Activated naive CD8-positive, alpha-beta T cell (primary cell): ENCODE results near the gene LARP4.
"Not testable (repeated sequence)": the region's sequence is repeated elsewhere in the genome, so short reads cannot be mapped to it uniquely, and the experiment has no call there.

Experiments used
- H3K27ac Mint-ChIP-seq: one replicate; pipeline ENCODE4 v1.8.0; 2021; ENCODE audit warnings: mixed read lengths
- H3K27me3 Mint-ChIP-seq: one replicate; pipeline ENCODE4 v1.8.0; 2021; ENCODE audit warnings: mixed read lengths
- H3K36me3 Mint-ChIP-seq: one replicate; pipeline ENCODE4 v1.8.0; 2021; ENCODE audit warnings: mixed read lengths
- H3K4me1 Mint-ChIP-seq: one replicate; pipeline ENCODE4 v1.8.0; 2021; ENCODE audit warnings: low read depth, mixed read lengths
- H3K4me3 Mint-ChIP-seq: one replicate; pipeline ENCODE4 v1.8.0; 2021; ENCODE audit warnings: mild to moderate bottlenecking, mixed read lengths
- H3K9me3 Mint-ChIP-seq: one replicate; pipeline ENCODE4 v1.8.0; 2021; ENCODE audit warnings: low read depth, mixed read lengths

The LARP4 gene

DNA sequence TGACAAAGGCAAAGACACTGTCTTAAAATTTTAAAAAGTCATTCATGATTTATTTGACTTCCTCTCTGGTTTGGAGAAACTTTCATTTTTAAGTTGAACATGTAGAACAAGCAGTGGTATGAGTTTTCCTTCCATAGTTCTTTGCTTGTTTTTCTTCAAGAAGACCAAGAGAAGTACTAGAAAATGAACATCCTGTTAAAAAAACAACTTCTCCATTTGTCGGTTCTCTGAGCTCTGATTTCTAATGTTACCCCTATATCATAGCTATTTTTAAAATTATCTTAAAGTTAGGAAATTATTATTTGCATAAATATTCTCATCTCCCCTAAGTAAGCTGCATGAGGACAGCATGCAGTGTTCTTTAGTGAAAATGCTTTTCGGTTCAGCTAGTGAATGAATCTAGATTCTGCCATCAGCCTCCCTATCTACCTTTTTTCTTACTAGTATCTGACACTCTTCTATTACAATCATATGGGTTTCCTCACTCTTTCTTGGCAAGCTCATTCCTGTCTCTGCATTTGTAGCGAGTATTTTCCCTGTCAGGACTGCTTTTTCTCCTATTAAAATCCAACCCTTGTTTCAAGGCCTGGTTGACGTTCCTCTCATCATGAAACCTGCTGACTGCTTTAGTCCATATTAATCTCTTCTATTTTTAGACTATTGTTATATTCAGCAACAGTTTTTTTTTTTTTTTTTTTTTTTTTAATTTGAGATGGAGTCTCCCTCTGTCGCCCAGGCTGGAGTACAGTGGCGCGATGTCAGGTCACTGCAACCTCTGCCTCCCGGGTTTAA is 119.9 kb downstream of the LARP4 start:
- no peaks in the 10 kb centered on the region for H3K9me3 Mint-ChIP-seq
- H3K27me3 Mint-ChIP-seq: no peaks in the 10 kb centered on the region
- peak overlapping the region; percentile 68 for H3K4me3 Mint-ChIP-seq
- no peak overlapping the region for H3K27ac Mint-ChIP-seq
- peaks cover 7% of the 10 kb centered on the region for H3K36me3 Mint-ChIP-seq
- peaks cover 49% of the 10 kb centered on the region for H3K4me1 Mint-ChIP-seq

DNA sequence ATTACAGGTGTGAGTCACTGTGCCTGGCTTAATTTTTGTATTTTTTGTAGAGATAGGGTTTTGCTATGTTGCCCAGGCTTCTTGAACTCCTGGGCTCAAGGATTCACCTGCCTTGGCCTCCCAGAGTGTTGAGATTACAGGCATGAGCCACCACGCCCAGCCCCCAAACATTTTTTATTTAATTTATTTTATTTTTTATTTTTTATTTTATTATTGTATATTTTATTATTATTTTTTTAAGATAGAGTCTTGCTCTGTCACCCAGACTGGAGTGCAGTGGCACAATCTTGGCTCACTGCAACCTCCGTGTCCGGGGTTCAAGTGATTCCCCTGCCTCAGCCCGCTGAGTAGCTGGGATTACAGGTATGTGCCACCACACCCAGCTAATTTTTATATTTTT is 121.1 kb downstream of the LARP4 start:
- H3K4me3 Mint-ChIP-seq, H3K9me3 Mint-ChIP-seq, H3K27me3 Mint-ChIP-seq, H3K27ac Mint-ChIP-seq: not testable (repeated sequence)
- Mint-ChIP-seq H3K36me3 (peaks cover 15% of the 10 kb centered on the region), H3K4me1 (peaks cover 50% of the 10 kb centered on the region)

DNA sequence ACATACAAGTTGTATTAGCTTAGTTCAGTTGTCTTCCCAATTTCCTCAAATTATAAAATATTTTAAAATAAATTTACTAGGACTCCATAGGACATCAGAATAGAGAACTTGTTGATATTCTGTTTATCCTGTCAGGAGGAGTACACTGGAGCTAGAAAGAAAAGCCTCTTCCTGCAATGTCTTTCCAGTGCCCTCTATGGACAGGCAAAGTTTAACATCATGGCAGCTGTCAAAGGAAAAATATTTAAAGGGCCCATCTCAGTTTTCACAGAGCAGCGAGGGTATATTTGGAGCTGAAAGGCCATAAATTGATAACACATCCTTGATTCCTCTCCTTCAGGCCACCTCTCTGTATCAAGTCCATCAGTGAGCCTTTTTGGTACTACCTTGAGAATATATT is 123.1 kb downstream of the LARP4 start:
- H3K4me1 Mint-ChIP-seq: peaks cover 58% of the 10 kb centered on the region
- peaks cover 17% of the 10 kb centered on the region for H3K36me3 Mint-ChIP-seq
- H3K4me3 Mint-ChIP-seq: no peak overlapping the region
- H3K27me3 Mint-ChIP-seq: no peaks in the 10 kb centered on the region
- H3K27ac Mint-ChIP-seq: no peak overlapping the region
- no peaks in the 10 kb centered on the region for H3K9me3 Mint-ChIP-seq

- no peaks in the 10 kb centered on the region for H3K9me3 Mint-ChIP-seq
- H3K27me3 Mint-ChIP-seq: no peaks in the 10 kb centered on the region
- peaks cover 17% of the 10 kb centered on the region for H3K36me3 Mint-ChIP-seq
- peaks cover 57% of the 10 kb centered on the region for H3K4me1 Mint-ChIP-seq
- H3K27ac Mint-ChIP-seq: peak overlapping the region; percentile 55
- no peak overlapping the region for H3K4me3 Mint-ChIP-seq
These were observed 123.9 kb downstream of the LARP4 start for GRCh38 chr12:50524621-50525020.

- Mint-ChIP-seq H3K36me3 (peaks cover 17% of the 10 kb centered on the region), H3K27me3 (no peaks in the 10 kb centered on the region), H3K27ac (peak overlapping the region; percentile 74), H3K9me3 (no peaks in the 10 kb centered on the region), H3K4me1 (peaks cover 50% of the 10 kb centered on the region), H3K4me3 (no peak overlapping the region)
These were observed 124.7 kb downstream of the LARP4 start for GRCh38 chr12:50525422-50525821.

GRCh38 chr12:50527359-50527726 is 126.7 kb downstream of the LARP4 start:
- Mint-ChIP-seq H3K9me3 (no peaks in the 10 kb centered on the region), H3K4me1 (peaks cover 42% of the 10 kb centered on the region), H3K27ac (no peak overlapping the region), H3K36me3 (peaks cover 17% of the 10 kb centered on the region), H3K4me3 (no peak overlapping the region), H3K27me3 (no peaks in the 10 kb centered on the region)

GRCh38 chr12:50528800-50529199 is 128.1 kb downstream of the LARP4 start:
- no peak overlapping the region for H3K4me3 Mint-ChIP-seq
- peak overlapping the region; percentile 50 for H3K27ac Mint-ChIP-seq
- peaks cover 39% of the 10 kb centered on the region for H3K4me1 Mint-ChIP-seq
- H3K36me3 Mint-ChIP-seq: peaks cover 11% of the 10 kb centered on the region
- H3K9me3 Mint-ChIP-seq: no peaks in the 10 kb centered on the region
- H3K27me3 Mint-ChIP-seq: no peaks in the 10 kb centered on the region

- H3K36me3 Mint-ChIP-seq: peaks cover 11% of the 10 kb centered on the region
- no peaks in the 10 kb centered on the region for H3K9me3 Mint-ChIP-seq
- no peaks in the 10 kb centered on the region for H3K27me3 Mint-ChIP-seq
- H3K4me1 Mint-ChIP-seq: peaks cover 33% of the 10 kb centered on the region
- no peak overlapping the region for H3K4me3 Mint-ChIP-seq
- peak overlapping the region; percentile 50 for H3K27ac Mint-ChIP-seq
These were observed 128.7 kb downstream of the LARP4 start for GRCh38 chr12:50529345-50529744.
